Measurements from ENCODE around the gene PBRM1. TPM values are rescaled to one million over a fixed set of nuclear protein-coding genes. Genes with fewer than 3 reads are reported as not detected.

PBRM1 gene
- total and polyA plus RNA-seq, 2 of the 8 experiments (the other 6 are each of a cell fraction or from before 2014, with no cell fraction given): 19.3 to 65.8 TPM

GRCh38 chr3:52572221-52572620 lies 113.5 kb downstream of the PBRM1 start:
- no peak overlapping the region for H3K9ac ChIP-seq (replicated peaks in 1 of 4; ENCODE audit: extremely low read depth in 1 of 4, low read depth in 3 of 4, low read length in 3 of 4)
- CTCF ChIA-PET (ENCODE audit: partially characterized antibody): interaction anchor here (0.6 kb wide), 1 partner anchor 110 kb away, joined by 4 read pairs; no protein-coding TSS in a partner anchor
- H3K23me2 ChIP-seq (ENCODE audit: low read depth, low read length): no peaks in the 10 kb centered on the region
- no peak overlapping the region for H2AFZ ChIP-seq (ENCODE audit: low read length)
- H3K27me3 ChIP-seq (replicated peaks in 1 of 4; ENCODE audit: control insufficient read depth in 3 of 4, extremely low read depth in 1 of 4, insufficient read depth in 3 of 4, low read length in 3 of 4): no peaks in the 10 kb centered on the region
- H4K20me1 ChIP-seq (replicated peaks in 1 of 2; ENCODE audit: control insufficient read depth in 1 of 2, insufficient read depth in 2 of 2, low read length in 2 of 2): no peaks in the 10 kb centered on the region
- no peak overlapping the region for H3K23ac ChIP-seq (ENCODE audit: insufficient read length)
- no peak overlapping the region for H2BK120ac ChIP-seq (replicated peaks; ENCODE audit: low read depth, low read length)
- H4K5ac ChIP-seq (ENCODE audit: insufficient read length, low read depth, low read length): no peak overlapping the region
- H3K27ac ChIP-seq (ENCODE audit: low read depth, low read length): no peak overlapping the region
- POLR2A ChIA-PET (ENCODE audit: partially characterized antibody): interaction anchor here (0.6 kb wide), 1 partner anchor 526 kb away, joined by 3 read pairs; no protein-coding TSS in a partner anchor
- no peak overlapping the region for H2BK12ac ChIP-seq (ENCODE audit: low read depth, low read length)
- 73% methylated on average over 6 of the region's 6 CpGs; no CpG with 5 or more reads in 1 of the 2 experiments for WGBS, 2 experiments (ENCODE audit: extremely low coverage in 1 of 2, insufficient coverage in 1 of 2, insufficient read length in 1 of 2, insufficient replicate concordance in 2 of 2, low coverage in 1 of 2, low lambda C conversion rate in 2 of 2, missing lambda C conversion rate in 1 of 2)
- H3K4me3 ChIP-seq (ENCODE audit: extremely low read depth in 1 of 4, insufficient read depth in 2 of 4, low read depth in 3 of 4, low read length in 4 of 4): no peak overlapping the region
- no peak overlapping the region for H3K4me2 ChIP-seq (ENCODE audit: insufficient read depth in 1 of 2, low read depth in 2 of 2, low read length in 2 of 2)
- no peak overlapping the region for H4K8ac ChIP-seq (ENCODE audit: extremely low read depth, insufficient read depth, low read length)
- no peak overlapping the region for H4K91ac ChIP-seq (replicated peaks; ENCODE audit: insufficient read length, low read length)
- no peak overlapping the region for H2BK15ac ChIP-seq (ENCODE audit: low read length)
- DNase-seq (ENCODE audit: low read depth in 1 of 2, low spot score in 2 of 2): no peak
- no peak overlapping the region for H3K14ac ChIP-seq (ENCODE audit: insufficient read length)
- no peak overlapping the region for H2BK5ac ChIP-seq (ENCODE audit: low read depth, low read length)
- no peaks in the 10 kb centered on the region for H3K4me1 ChIP-seq (replicated peaks in 1 of 4; ENCODE audit: control insufficient read depth in 3 of 4, insufficient read depth in 4 of 4, low read length in 3 of 4)
- H2AK5ac ChIP-seq (ENCODE audit: low read depth, low read length): no peak overlapping the region
- FAIRE-seq: no peak
- H3K79me2 ChIP-seq (ENCODE audit: control insufficient read depth in 1 of 2, insufficient read depth in 2 of 2, low read length in 2 of 2): no peaks in the 10 kb centered on the region
- H3K36me3 ChIP-seq (ENCODE audit: control insufficient read depth in 2 of 4, insufficient read depth in 4 of 4, low read length in 3 of 4): peaks cover 0 to 10% (median 1%) of the 10 kb centered on the region in 4 experiments; a peak in 4 of 8 replicates
- H2BK20ac ChIP-seq (ENCODE audit: low read length): no peak overlapping the region
- H3K4ac ChIP-seq (replicated peaks; ENCODE audit: insufficient read length, low read depth, low read length): no peak overlapping the region
- H3K18ac ChIP-seq (ENCODE audit: extremely low read depth, low read length): no peak overlapping the region
- H3K56ac ChIP-seq (replicated peaks; ENCODE audit: insufficient read length, low read depth, low read length): no peak overlapping the region
- no peaks in the 10 kb centered on the region for H3K79me1 ChIP-seq (ENCODE audit: low read depth, low read length)
- no peaks in the 10 kb centered on the region for H3K9me3 ChIP-seq (ENCODE audit: insufficient read depth in 2 of 2, low read depth in 1 of 2, low read length in 1 of 2)
- no peak for TF ChIP-seq GTF2F1 (IDR thresholded peaks at IDR 0.05; ENCODE audit: borderline replicate concordance, low read depth, low read length)
- no peak for TF ChIP-seq RFX5 (IDR thresholded peaks at IDR 0.05; ENCODE audit: borderline replicate concordance, low read depth, low read length)
- no peak for TF ChIP-seq JUN (IDR thresholded peaks at IDR 0.05; ENCODE audit: low read depth, low read length)
- no peak for TF ChIP-seq CTBP2 (IDR thresholded peaks at IDR 0.05; ENCODE audit: borderline replicate concordance, insufficient read depth, insufficient read length, low read length)
- TF ChIP-seq RXRA (IDR thresholded peaks at IDR 0.05; ENCODE audit: insufficient read depth, low read depth, low read length): no peak
- no peak for TF ChIP-seq FOSL1 (IDR thresholded peaks at IDR 0.05; ENCODE audit: insufficient read depth, low read depth, low read length)
- TF ChIP-seq POLR2AphosphoS5 (IDR thresholded peaks at IDR 0.05; ENCODE audit: low read depth, low read length): no peak
- no peak for TF ChIP-seq BRCA1 (IDR thresholded peaks at IDR 0.05; ENCODE audit: low read depth, low read length)
- TF ChIP-seq JUND (IDR thresholded peaks at IDR 0.05; ENCODE audit: low read length): no peak
- TF ChIP-seq GABPA (IDR thresholded peaks at IDR 0.05; ENCODE audit: borderline replicate concordance, insufficient read depth, low read length): no peak
- no peak for TF ChIP-seq NRF1 (IDR thresholded peaks at IDR 0.05; ENCODE audit: low read depth, low read length)
- no peak for TF ChIP-seq TBP (IDR thresholded peaks at IDR 0.05; ENCODE audit: low read depth, low read length)
- TF ChIP-seq CBX8 (IDR thresholded peaks at IDR 0.05; ENCODE audit: borderline replicate concordance, low read depth, low read length): no peak
- no peak for TF ChIP-seq HDAC2 (IDR thresholded peaks at IDR 0.05; ENCODE audit: borderline replicate concordance in 1 of 2, low read depth in 2 of 2, low read length in 2 of 2)
- no peak for TF ChIP-seq TCF12 (IDR thresholded peaks at IDR 0.05; ENCODE audit: low read depth, low read length)

All from H1 (cell line).